SU-DHL-6 (cell line): ENCODE results near the gene HS6ST2.

ENCODE experiments used
- H2AFZ ChIP-seq: fragments of 200-600 bp; sonication (generic); 2 replicates; pipeline ENCODE4 v1.6.1; 2014; ENCODE audit warnings: low read depth, mild to moderate bottlenecking, moderate library complexity, mixed read lengths, antibody characterized with exemption, low read length; ENCODE audit not compliant: severe bottlenecking
- H3F3A ChIP-seq: fragments of 200-600 bp; shearing (Covaris generic); 2 replicates; pipeline ENCODE4 v1.6.0; 2016; ENCODE audit warnings: antibody characterized with exemption, mild to moderate bottlenecking; ENCODE audit not compliant: insufficient read depth
- H3K27ac ChIP-seq: fragments of 200-600 bp; sonication (generic); 2 replicates; pipeline ENCODE4 v1.5.1; 2016; ENCODE audit warnings: low read depth, mild to moderate bottlenecking, low read length, moderate library complexity, mixed read lengths
- H3K27me3 ChIP-seq: fragments of 200-600 bp; sonication (generic), shearing (Covaris generic); 2 replicates; pipeline ENCODE4 v1.6.0; 2014; ENCODE audit warnings: mild to moderate bottlenecking, low read length
- H3K36me3 ChIP-seq: fragments of 200-600 bp; sonication (generic); 2 replicates; pipeline ENCODE4 v1.6.1; 2014; ENCODE audit warnings: mild to moderate bottlenecking, low read length, mixed read lengths
- H3K4me2 ChIP-seq: fragments of 300-600, 200-600 bp; shearing (Covaris generic), sonication (generic); 2 replicates; pipeline ENCODE4 v1.6.0; 2014; ENCODE audit warnings: low read length, low read depth, mild to moderate bottlenecking; ENCODE audit not compliant: poor library complexity, severe bottlenecking
- H3K4me3 ChIP-seq: fragments of 200-600 bp; sonication (generic); 2 replicates; pipeline ENCODE4 v1.5.1; 2014; ENCODE audit warnings: antibody characterized with exemption, low read length, mild to moderate bottlenecking, mixed read lengths; ENCODE audit not compliant: insufficient read depth, poor library complexity, severe bottlenecking
- H3K79me2 ChIP-seq: fragments of 200-600 bp; sonication (generic); 2 replicates; pipeline ENCODE4 v1.6.1; 2014; ENCODE audit warnings: mild to moderate bottlenecking, low read length, moderate library complexity; ENCODE audit not compliant: insufficient read depth
- H3K9ac ChIP-seq: fragments of 200-600 bp; sonication (generic); 2 replicates; pipeline ENCODE4 v1.7.0; 2014; ENCODE audit warnings: mild to moderate bottlenecking, low read length
- H3K9me2 ChIP-seq: fragments of 200-600 bp; sonication (generic); replicated peaks from 2 replicates; pipeline ENCODE4 v1.6.1; 2014; ENCODE audit warnings: low read length; ENCODE audit not compliant: insufficient read depth
- H3K9me3 ChIP-seq: fragments of 200-600 bp; sonication (generic); 2 replicates; pipeline ENCODE4 v1.6.1; 2014; ENCODE audit warnings: low read length, mixed read lengths; ENCODE audit not compliant: insufficient read depth
- H4K20me1 ChIP-seq: fragments of 200-600 bp; sonication (generic); 2 replicates; pipeline ENCODE4 v1.6.1; 2014; ENCODE audit warnings: low read depth, mild to moderate bottlenecking, antibody characterized with exemption, low read length, moderate library complexity, mixed read lengths
- CTCF ChIP-seq: fragments of 200-600 bp; sonication (generic); IDR thresholded peaks from one replicate; pipeline ENCODE4 v1.5.1; 2017; ENCODE audit warnings: antibody characterized with exemption, mild to moderate bottlenecking, low read length, moderate library complexity; ENCODE audit not compliant: insufficient read depth, poor library complexity, severe bottlenecking
- EZH2phosphoT487 ChIP-seq: fragments of 200-600 bp; sonication (generic), shearing (Covaris generic); conservative IDR thresholded peaks from 2 replicates; pipeline ENCODE4 v1.6.1; 2018; ENCODE audit warnings: mild to moderate bottlenecking, antibody characterized with exemption, low read length, moderate library complexity, mixed read lengths

The HS6ST2 gene

GRCh38 chrX:132848296-132848970 lies 110.0 kb downstream of the HS6ST2 start:
- Histone ChIP-seq H2AFZ (no peak overlapping the region), H3F3A (no peaks in the 10 kb centered on the region), H3K9ac (no peak overlapping the region), H3K27ac (no peak overlapping the region), H4K20me1 (no peaks in the 10 kb centered on the region), H3K9me2 (no peaks in the 10 kb centered on the region), H3K36me3 (no peaks in the 10 kb centered on the region), H3K27me3 (no peaks in the 10 kb centered on the region), H3K4me2 (no peak overlapping the region), H3K4me3 (no peak overlapping the region), H3K79me2 (no peaks in the 10 kb centered on the region), H3K9me3 (no peaks in the 10 kb centered on the region)
- no peak for TF ChIP-seq CTCF
- TF ChIP-seq EZH2phosphoT487, result no peak

- H3K9me2 ChIP-seq, result no peaks in the 10 kb centered on the region
- no peaks in the 10 kb centered on the region for H3K36me3 ChIP-seq
- H3K79me2 ChIP-seq, result no peaks in the 10 kb centered on the region
- H2AFZ ChIP-seq, result no peak overlapping the region
- H3K27ac ChIP-seq, result no peak overlapping the region
- H4K20me1 ChIP-seq, result no peaks in the 10 kb centered on the region
- H3K9ac ChIP-seq, result no peak overlapping the region
- H3K4me3 ChIP-seq, result no peak overlapping the region
- no peaks in the 10 kb centered on the region for H3K9me3 ChIP-seq
- H3K27me3 ChIP-seq, result no peaks in the 10 kb centered on the region
- no peak overlapping the region for H3K4me2 ChIP-seq
- no peaks in the 10 kb centered on the region for H3F3A ChIP-seq
- no peak for TF ChIP-seq EZH2phosphoT487
Observed at GRCh38 chrX:132843363-132843762, 115.1 kb downstream of the HS6ST2 start.

GRCh38 chrX:132842460-132843238 lies 115.8 kb downstream of the HS6ST2 start:
- H3K4me2 ChIP-seq, result no peak overlapping the region
- H4K20me1 ChIP-seq, result no peaks in the 10 kb centered on the region
- no peak overlapping the region for H3K27ac ChIP-seq
- no peaks in the 10 kb centered on the region for H3F3A ChIP-seq
- no peaks in the 10 kb centered on the region for H3K79me2 ChIP-seq
- H3K9me3 ChIP-seq, result no peaks in the 10 kb centered on the region
- H3K9me2 ChIP-seq, result no peaks in the 10 kb centered on the region
- TF ChIP-seq EZH2phosphoT487, result no peak
- TF ChIP-seq CTCF, result no peak
- H2AFZ ChIP-seq, result no peak overlapping the region
- no peak overlapping the region for H3K9ac ChIP-seq
- no peak overlapping the region for H3K4me3 ChIP-seq
- no peaks in the 10 kb centered on the region for H3K36me3 ChIP-seq
- no peaks in the 10 kb centered on the region for H3K27me3 ChIP-seq

- no peak for TF ChIP-seq EZH2phosphoT487
- no peak for TF ChIP-seq CTCF
- no peak overlapping the region for H3K4me3 ChIP-seq
- no peaks in the 10 kb centered on the region for H3K9me3 ChIP-seq
- no peaks in the 10 kb centered on the region for H3F3A ChIP-seq
- H3K9me2 ChIP-seq, result no peaks in the 10 kb centered on the region
- no peak overlapping the region for H3K4me2 ChIP-seq
- no peaks in the 10 kb centered on the region for H4K20me1 ChIP-seq
- H3K36me3 ChIP-seq, result no peaks in the 10 kb centered on the region
- H3K27me3 ChIP-seq, result no peaks in the 10 kb centered on the region
- H3K79me2 ChIP-seq, result no peaks in the 10 kb centered on the region
- H3K9ac ChIP-seq, result no peak overlapping the region
- no peak overlapping the region for H3K27ac ChIP-seq
- H2AFZ ChIP-seq, result no peak overlapping the region
Observed at GRCh38 chrX:132837967-132838366, 120.5 kb downstream of the HS6ST2 start.
